Keratinocyte (primary cell): ENCODE measurements around the gene FAM83B. TPM values are rescaled to one million over a fixed set of nuclear protein-coding genes. Genes with fewer than 3 reads are reported as not detected.

Experiments
- DNase-seq: peaks from one replicate; pipeline ENCODE4 v3.0.0-alpha.2; 2011; ENCODE audit warnings: low read depth, missing footprints, low spot score
- FAIRE-seq: peaks from 2 replicates; lab custom pipeline; 2011; peaks lifted over from hg19 to GRCh38; lab: Jason Lieb, UNC
- H2AFZ ChIP-seq: 2 replicates; pipeline ENCODE4 v1.6.0; 2012; ENCODE audit warnings: low read length, control low read depth, inconsistent platforms; ENCODE audit not compliant: control insufficient read depth
- H3K27ac ChIP-seq: 2 replicates; pipeline ENCODE4 v1.5.1; 2011; ENCODE audit warnings: low read length; ENCODE audit not compliant: control insufficient read depth, insufficient read depth
- H3K27me3 ChIP-seq: 3 replicates; pipeline ENCODE4 v1.6.0; 2011; ENCODE audit warnings: low read length; ENCODE audit not compliant: control insufficient read depth, insufficient read depth; ENCODE audit errors: extremely low read depth
- H3K36me3 ChIP-seq, 2 experiments: 2 replicates in 1 of 2; 3 replicates in 1 of 2; pipeline ENCODE4 v1.5.1; 2011; ENCODE audit warnings: low read length in 2 of 2, mild to moderate bottlenecking in 1 of 2; ENCODE audit not compliant: control insufficient read depth in 2 of 2, insufficient read depth in 2 of 2; ENCODE audit errors: extremely low read depth in 1 of 2
- H3K4me1 ChIP-seq: 3 replicates; pipeline ENCODE4 v1.5.1; 2011; ENCODE audit warnings: low read length; ENCODE audit not compliant: control insufficient read depth, insufficient read depth; ENCODE audit errors: extremely low read depth
- H3K4me2 ChIP-seq: 3 replicates; pipeline ENCODE4 v1.6.0; 2011; ENCODE audit warnings: low read depth, low read length; ENCODE audit not compliant: control insufficient read depth, insufficient read depth; ENCODE audit errors: extremely low read depth
- H3K4me3 ChIP-seq, 3 experiments: fragments of 200-600 bp in 1 of 3; sonication (generic) in 1 of 3; 2 replicates in 2 of 3; 3 replicates in 1 of 3; pipeline ENCODE4 v1.5.1; 2011 to 2016; ENCODE audit warnings: low read length in 3 of 3, mild to moderate bottlenecking in 3 of 3, control low read depth in 2 of 3, inconsistent platforms in 1 of 3, low read depth in 1 of 3, mixed read lengths in 1 of 3, mixed run types in 1 of 3, moderate library complexity in 1 of 3; ENCODE audit not compliant: control insufficient read depth in 2 of 3, insufficient read depth in 2 of 3; ENCODE audit errors: extremely low read depth in 1 of 3
- H3K79me2 ChIP-seq: 2 replicates; pipeline ENCODE4 v1.6.0; 2012; ENCODE audit warnings: low read length; ENCODE audit not compliant: control insufficient read depth, insufficient read depth
- H3K9ac ChIP-seq: 3 replicates; pipeline ENCODE4 v1.6.0; 2011; ENCODE audit warnings: low read length; ENCODE audit not compliant: control insufficient read depth, insufficient read depth; ENCODE audit errors: extremely low read depth
- H3K9me1 ChIP-seq: 3 replicates; pipeline ENCODE4 v1.6.0; 2011; ENCODE audit warnings: low read length; ENCODE audit not compliant: control insufficient read depth, insufficient read depth; ENCODE audit errors: extremely low read depth
- H3K9me3 ChIP-seq: 2 replicates; pipeline ENCODE4 v1.5.1; 2012; ENCODE audit warnings: low read depth, low read length; ENCODE audit not compliant: control insufficient read depth
- H4K20me1 ChIP-seq: 3 replicates; pipeline ENCODE4 v1.6.0; 2011; ENCODE audit warnings: low read length; ENCODE audit not compliant: control insufficient read depth, insufficient read depth; ENCODE audit errors: extremely low read depth
- CTCF ChIP-seq, 3 experiments: IDR thresholded peaks in 1 of 3; conservative IDR thresholded peaks in 1 of 3; optimal IDR thresholded peaks in 1 of 3; 2 replicates in 2 of 3; 3 replicates in 1 of 3; pipeline versions ENCODE3 to v1.5.1; 2011; ENCODE audit warnings: low read length in 3 of 3, mild to moderate bottlenecking in 3 of 3, moderate library complexity in 2 of 3, control low read depth in 1 of 3, inconsistent platforms in 1 of 3; ENCODE audit not compliant: insufficient read depth in 2 of 3; ENCODE audit errors: extremely low read depth in 1 of 3
- EZH2 ChIP-seq: IDR thresholded peaks from one replicate; pipeline ENCODE4 v1.6.1; 2012; ENCODE audit warnings: inconsistent platforms, mild to moderate bottlenecking, low read length, moderate library complexity
- dilution Hi-C: fragments of 300-500 bp; cut with MboI; formaldehyde crosslinking; loops from one replicate; pipeline ENCODE4 v1.7.0; 2020; ENCODE audit warnings: low sequenced_read_pairs; ENCODE audit not compliant: extremely low pct_ligation_motif_present
- polyA plus RNA-seq, 5 experiments: library from polyadenylated mRNA; depleted of rRNA in 3 of 5; stranded (reverse) in 3 of 5; stranded (forward) in 1 of 5; unstranded in 1 of 5; fragments of >200 nt; gene quantifications; 1 replicate in 1 of 5; 2 replicates in 3 of 5; 3 replicates in 1 of 5; pipeline versions ENCODE4 v1.2.1 to v1.2.3, GENCODE V29; 2011 to 2012; ENCODE audit warnings: missing spikeins in 2 of 5, low read depth in 1 of 5, low replicate concordance in 1 of 5

The FAM83B gene
- polyA plus RNA-seq, 1 donor (not counting 4 experiments of a cell fraction or from before 2014, with no cell fraction given), result 30.3 TPM

- Histone ChIP-seq H3K4me3 (no peak overlapping the region), H4K20me1 (no peaks in the 10 kb centered on the region), H2AFZ (no peak overlapping the region), H3K4me2 (no peak overlapping the region), H3K4me1 (no peaks in the 10 kb centered on the region), H3K9ac (no peak overlapping the region), H3K36me3 (peaks cover 0 to 3% of the 10 kb centered on the region in 2 experiments), H3K9me3 (no peaks in the 10 kb centered on the region), H3K9me1 (no peaks in the 10 kb centered on the region), H3K27ac (no peak overlapping the region), H3K79me2 (peaks cover 59% of the 10 kb centered on the region), H3K27me3 (no peaks in the 10 kb centered on the region)
- no peak for FAIRE-seq
- DNase-seq, result no peak
- no peak for TF ChIP-seq CTCF (optimal IDR thresholded peaks at IDR 0.05 in 1 of 3, IDR thresholded peaks at IDR 0.05 in 1 of 3, conservative IDR thresholded peaks at IDR 0.05 in 1 of 3; ENCODE audit: extremely low read depth in 1 of 3, insufficient read depth in 2 of 3, low read length in 3 of 3)
- no peak for TF ChIP-seq EZH2
- dilution Hi-C loops, result no loop called here
Observed at GRCh38 chr6:54903884-54904283, 57.3 kb downstream of the FAM83B start.

GRCh38 chr6:54907355-54907754 is 60.8 kb downstream of the FAM83B start:
- TF ChIP-seq CTCF (optimal IDR thresholded peaks at IDR 0.05 in 1 of 3, IDR thresholded peaks at IDR 0.05 in 1 of 3, conservative IDR thresholded peaks at IDR 0.05 in 1 of 3; ENCODE audit: extremely low read depth in 1 of 3, insufficient read depth in 2 of 3, low read length in 3 of 3), result no peak
- Histone ChIP-seq H3K36me3 (peaks cover 0 to 1% of the 10 kb centered on the region in 2 experiments), H3K9me1 (no peaks in the 10 kb centered on the region), H3K4me2 (no peak overlapping the region), H4K20me1 (no peaks in the 10 kb centered on the region), H3K27ac (no peak overlapping the region), H3K4me3 (no peak overlapping the region), H2AFZ (no peak overlapping the region), H3K9ac (no peak overlapping the region), H3K9me3 (no peaks in the 10 kb centered on the region), H3K4me1 (no peaks in the 10 kb centered on the region), H3K27me3 (no peaks in the 10 kb centered on the region), H3K79me2 (peaks cover 54% of the 10 kb centered on the region)
- DNase-seq, result no peak
- FAIRE-seq, result no peak
- dilution Hi-C loops, result no loop called here
